AG09319 (cell line): ENCODE results near the gene RILPL1.

ENCODE experiments used
- DNase-seq: peaks from one replicate; pipeline ENCODE4 v3.0.0-alpha.2; 2010; ENCODE audit warnings: low read depth; ENCODE audit errors: extremely low read depth
- TF ChIP-seq, protein P1 (sequence below): IDR thresholded peaks from 2 replicates; pipeline ENCODE4 v1.5.1; 2011; ENCODE audit warnings: low read depth, mild to moderate bottlenecking, inconsistent platforms, low read length, moderate library complexity

RILPL1 gene

DNA sequence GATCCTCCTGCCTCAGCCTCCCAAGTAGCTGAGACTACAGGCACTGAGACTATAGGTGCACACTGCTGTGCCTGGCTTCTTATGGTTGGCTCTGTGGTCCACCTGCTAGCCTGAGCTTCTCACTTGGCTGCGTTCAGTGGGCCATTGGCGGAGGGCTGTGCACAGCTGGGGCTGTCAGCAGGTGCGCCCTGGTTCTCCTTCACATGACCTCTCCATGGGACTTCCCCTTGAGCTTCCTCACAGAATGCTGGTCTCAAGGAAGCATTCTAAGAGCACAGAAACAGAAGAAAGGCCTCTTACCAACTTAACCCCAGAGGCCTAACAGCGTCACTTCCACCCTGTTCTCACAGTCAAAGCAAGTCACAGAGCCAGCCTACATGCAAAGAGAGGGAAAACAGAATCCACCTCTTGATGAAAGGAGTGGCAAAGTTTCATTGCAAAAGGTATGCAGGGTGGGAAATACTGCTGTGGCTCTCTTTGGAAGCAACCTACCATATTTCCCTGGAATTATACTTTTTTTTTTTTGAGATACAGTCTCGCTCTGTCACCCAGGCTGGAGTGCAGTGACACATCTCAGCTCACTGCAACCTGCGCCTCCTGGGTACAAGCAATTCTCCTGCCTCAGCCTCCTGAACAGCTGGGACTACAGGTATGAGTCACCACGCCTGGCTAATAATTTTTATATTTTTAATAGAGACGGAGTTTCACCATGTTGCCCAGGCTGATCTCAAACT, 106.3 kb downstream of the RILPL1 start:
- TF ChIP-seq, protein P1, sequence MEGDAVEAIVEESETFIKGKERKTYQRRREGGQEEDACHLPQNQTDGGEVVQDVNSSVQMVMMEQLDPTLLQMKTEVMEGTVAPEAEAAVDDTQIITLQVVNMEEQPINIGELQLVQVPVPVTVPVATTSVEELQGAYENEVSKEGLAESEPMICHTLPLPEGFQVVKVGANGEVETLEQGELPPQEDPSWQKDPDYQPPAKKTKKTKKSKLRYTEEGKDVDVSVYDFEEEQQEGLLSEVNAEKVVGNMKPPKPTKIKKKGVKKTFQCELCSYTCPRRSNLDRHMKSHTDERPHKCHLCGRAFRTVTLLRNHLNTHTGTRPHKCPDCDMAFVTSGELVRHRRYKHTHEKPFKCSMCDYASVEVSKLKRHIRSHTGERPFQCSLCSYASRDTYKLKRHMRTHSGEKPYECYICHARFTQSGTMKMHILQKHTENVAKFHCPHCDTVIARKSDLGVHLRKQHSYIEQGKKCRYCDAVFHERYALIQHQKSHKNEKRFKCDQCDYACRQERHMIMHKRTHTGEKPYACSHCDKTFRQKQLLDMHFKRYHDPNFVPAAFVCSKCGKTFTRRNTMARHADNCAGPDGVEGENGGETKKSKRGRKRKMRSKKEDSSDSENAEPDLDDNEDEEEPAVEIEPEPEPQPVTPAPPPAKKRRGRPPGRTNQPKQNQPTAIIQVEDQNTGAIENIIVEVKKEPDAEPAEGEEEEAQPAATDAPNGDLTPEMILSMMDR, result no peak
- DNase-seq, result no peak

DNA sequence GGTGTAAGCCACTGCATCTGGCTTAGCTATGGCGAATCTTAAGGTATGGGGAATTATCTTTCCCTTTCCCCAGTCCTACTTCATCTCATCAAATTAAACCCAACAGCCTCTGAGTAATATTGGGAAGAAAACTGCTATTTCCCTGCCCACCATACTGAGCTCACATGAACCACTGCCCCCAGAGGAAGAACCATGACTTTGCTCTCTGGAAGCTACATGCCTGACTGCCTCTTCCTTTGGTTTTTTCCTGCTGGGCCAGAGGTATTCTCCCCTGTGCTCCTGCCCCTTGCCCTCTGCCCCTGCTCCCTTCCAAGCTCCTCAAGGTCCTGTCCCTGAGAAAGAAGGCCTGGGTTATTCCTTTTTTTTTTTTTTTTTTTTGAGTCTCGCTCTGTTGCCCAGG, 112.2 kb downstream of the RILPL1 start:
- TF ChIP-seq, protein P1, result no peak
- DNase-seq, result no peak
